HUES6 (cell line): ENCODE measurements around the gene PLXNB3.

Experiments used
- H3K27ac ChIP-seq: 2 replicates; pipeline ENCODE4 v1.7.0; 2013; ENCODE audit warnings: low read depth, mild to moderate bottlenecking, low read length, inconsistent platforms
- H3K27me3 ChIP-seq: 2 replicates; pipeline ENCODE4 v1.6.1; 2013; ENCODE audit warnings: low read length; ENCODE audit not compliant: control insufficient read depth, insufficient read depth
- H3K36me3 ChIP-seq: 2 replicates; pipeline ENCODE4 v1.6.1; 2013; ENCODE audit warnings: low read length; ENCODE audit not compliant: control insufficient read depth, insufficient read depth
- H3K4me1 ChIP-seq: 2 replicates; pipeline ENCODE4 v1.6.1; 2013; ENCODE audit warnings: low read length; ENCODE audit not compliant: control insufficient read depth, insufficient read depth
- H3K4me3 ChIP-seq: 2 replicates; pipeline ENCODE4 v1.5.1; 2013; ENCODE audit warnings: low read depth, low read length
- H3K9ac ChIP-seq: one replicate; pipeline ENCODE4 v1.6.1; 2013; ENCODE audit warnings: mild to moderate bottlenecking, low read length
- H3K9me3 ChIP-seq: 2 replicates; pipeline ENCODE4 v1.6.1; 2013; ENCODE audit warnings: low read depth, low read length; ENCODE audit not compliant: control insufficient read depth, insufficient read depth

Gene PLXNB3

DNA sequence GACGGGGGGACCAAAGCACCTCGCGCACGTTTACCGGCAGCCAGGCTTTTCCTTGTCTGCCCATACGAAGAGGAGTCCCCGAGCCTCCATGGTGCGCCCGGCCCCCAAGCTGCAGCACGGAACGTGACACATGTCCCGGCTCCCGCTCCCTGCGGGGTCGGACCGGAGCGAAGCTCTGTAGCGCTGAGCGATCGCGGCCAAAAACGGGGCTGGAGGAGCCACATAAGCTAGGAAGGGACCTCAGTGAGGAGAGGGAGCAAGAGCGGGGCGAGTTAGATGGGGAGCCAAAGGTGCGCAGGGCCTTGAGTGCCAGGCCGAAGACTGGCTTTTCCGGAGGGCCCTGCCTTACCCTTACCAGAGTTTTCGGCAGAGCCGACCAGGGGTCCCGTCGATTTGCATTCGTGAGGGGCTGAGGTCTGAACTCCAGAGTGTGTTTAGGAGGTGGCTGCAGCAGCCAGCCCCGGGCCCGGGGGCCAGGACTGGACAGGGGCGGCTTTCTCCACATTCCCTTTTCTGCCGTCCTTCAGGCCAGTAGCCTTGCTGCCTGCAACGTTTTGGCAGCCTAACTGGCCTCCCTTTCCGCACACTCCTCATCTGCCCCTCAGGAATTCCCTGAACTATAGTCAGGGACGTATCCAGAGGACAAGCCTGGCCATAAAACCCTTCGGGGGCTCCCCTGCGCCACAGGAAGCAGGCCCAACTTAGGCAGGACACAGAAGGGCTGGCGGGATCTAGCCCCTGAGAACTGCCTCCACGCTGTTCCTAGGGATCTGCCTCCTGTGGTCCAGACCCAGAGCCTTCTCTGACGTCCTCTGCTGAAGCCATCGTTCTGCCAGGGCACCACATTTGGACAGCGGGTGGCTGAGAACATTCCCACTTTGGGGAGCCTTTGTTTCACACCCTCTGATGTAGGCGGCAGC, 31.1 kb downstream of the PLXNB3 start:
- H3K4me1 ChIP-seq, result peaks cover 15% of the 10 kb centered on the region
- peaks cover 29% of the 10 kb centered on the region for H3K36me3 ChIP-seq
- H3K9ac ChIP-seq, result peak overlapping the region; percentile 93
- H3K9me3 ChIP-seq, result peaks cover 16% of the 10 kb centered on the region; the same call in 1 of the 2 replicates
- H3K4me3 ChIP-seq, result peak overlapping the region; percentile 81
- peak overlapping the region; percentile 90; the same call in 1 of the 2 replicates for H3K27ac ChIP-seq
- no peaks in the 10 kb centered on the region for H3K27me3 ChIP-seq

DNA sequence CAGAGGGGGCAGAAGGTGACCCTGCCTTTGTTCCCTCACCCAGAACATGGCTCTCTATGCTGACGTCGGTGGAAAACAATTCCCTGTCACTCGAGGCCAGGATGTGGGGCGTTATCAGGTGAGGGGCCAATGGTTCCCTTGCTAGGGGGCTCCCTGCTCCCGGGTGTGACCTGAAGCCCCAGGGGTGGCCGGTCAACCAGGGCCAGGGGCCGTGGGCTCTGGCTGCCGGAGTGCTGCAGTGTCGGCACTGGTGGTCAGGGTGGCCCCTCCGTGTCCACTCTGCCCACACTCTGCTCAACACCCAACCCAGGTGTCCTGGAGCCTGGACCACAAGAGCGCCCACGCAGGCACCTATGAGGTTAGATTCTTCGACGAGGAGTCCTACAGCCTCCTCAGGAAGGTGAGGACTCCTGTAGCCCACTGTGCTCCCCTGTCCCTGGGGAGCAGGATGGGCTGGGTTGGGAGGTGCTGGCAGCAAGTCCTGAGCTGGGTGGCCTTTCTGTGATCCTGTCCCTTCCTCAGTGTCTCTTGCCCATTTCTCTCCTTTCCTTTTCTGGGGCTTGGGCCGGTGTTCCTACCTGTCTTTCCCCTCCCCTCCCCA, 33.5 kb downstream of the PLXNB3 start:
- Histone ChIP-seq H3K36me3 (peaks cover 29% of the 10 kb centered on the region), H3K27me3 (no peaks in the 10 kb centered on the region), H3K9ac (no peak overlapping the region), H3K4me1 (peaks cover 15% of the 10 kb centered on the region), H3K27ac (no peak overlapping the region), H3K9me3 (peaks cover 15% of the 10 kb centered on the region; the same call in 1 of the 2 replicates), H3K4me3 (no peak overlapping the region)

DNA sequence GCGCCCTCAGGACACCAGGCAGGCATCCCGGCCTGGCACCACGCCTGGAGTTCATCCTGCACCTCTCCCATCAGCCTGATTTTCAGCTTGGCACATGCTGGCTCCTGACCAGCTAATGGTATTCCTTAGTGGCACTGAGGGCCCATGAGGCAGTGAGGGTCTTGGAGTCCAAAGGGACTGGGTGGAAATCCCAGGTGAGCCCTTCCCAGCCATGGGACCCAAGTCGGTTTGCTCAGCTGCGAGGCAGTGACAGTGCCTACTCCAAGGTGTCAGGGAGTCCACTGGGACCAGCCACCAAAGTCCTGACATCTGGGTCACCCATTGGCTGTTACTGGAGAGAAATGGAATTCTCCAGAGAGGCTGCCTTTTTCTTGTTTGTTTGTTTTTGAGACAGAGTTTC, 35.3 kb downstream of the PLXNB3 start:
- Histone ChIP-seq H3K36me3 (peaks cover 45% of the 10 kb centered on the region), H3K27ac (no peak overlapping the region), H3K27me3 (no peaks in the 10 kb centered on the region), H3K9me3 (peaks cover 12% of the 10 kb centered on the region; the same call in 1 of the 2 replicates), H3K9ac (no peak overlapping the region), H3K4me3 (no peak overlapping the region), H3K4me1 (peaks cover 10% of the 10 kb centered on the region; the same call in 1 of the 2 replicates)

DNA sequence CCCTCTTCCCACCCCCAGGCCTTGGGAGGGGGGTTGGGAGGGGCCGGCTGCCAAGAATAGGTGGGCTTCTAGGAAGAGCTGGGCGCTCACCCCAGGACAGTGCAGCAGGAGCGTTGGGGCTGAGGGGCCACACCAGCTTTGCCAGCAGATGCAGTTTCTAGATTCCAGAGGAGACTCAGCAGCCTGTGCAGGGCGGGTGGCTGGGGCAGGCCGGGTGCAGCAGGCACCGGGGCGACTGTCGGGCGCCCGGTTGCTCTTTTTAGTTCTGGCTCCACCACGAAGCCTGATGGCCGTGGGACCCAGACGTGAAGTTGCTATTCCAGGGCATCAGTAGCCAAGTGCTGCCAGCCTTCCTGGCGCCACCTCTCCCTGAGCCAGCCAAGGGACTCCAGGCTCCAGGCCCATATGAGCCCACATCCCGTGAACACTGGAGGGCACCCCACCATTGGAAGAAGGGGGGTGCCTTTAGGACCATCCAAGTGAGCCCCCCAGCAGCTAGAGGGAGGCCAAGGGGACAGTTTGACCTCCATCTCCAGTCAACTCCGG, 36.2 kb downstream of the PLXNB3 start:
- Histone ChIP-seq H3K9ac (no peak overlapping the region), H3K27me3 (no peaks in the 10 kb centered on the region), H3K27ac (no peak overlapping the region), H3K36me3 (peaks cover 50% of the 10 kb centered on the region), H3K4me3 (no peak overlapping the region), H3K4me1 (peaks cover 9% of the 10 kb centered on the region; the same call in 1 of the 2 replicates), H3K9me3 (peaks cover 13% of the 10 kb centered on the region; the same call in 1 of the 2 replicates)

DNA sequence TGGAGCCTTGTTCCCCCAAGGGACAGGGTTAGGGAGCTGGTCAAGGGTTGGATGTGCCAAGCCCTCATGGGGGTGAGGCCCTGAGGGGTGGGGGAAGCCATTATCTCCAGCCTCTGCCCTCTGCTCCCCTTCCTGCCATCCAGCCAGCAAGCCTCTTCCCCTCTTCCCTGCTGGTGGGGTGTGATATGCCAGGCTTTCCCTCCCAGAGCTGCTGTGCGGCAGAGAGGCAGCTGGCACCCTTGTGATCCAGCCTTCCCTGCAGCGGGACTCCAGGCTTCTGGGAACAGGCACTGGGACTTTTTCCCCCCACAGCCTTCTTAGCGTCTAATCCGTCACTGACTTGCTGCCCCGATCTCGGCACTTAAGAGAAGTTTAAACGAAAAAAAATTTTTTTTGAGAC, 36.7 kb downstream of the PLXNB3 start:
- Histone ChIP-seq H3K4me1 (peaks cover 4% of the 10 kb centered on the region; the same call in 1 of the 2 replicates), H3K9ac (no peak overlapping the region), H3K36me3 (peaks cover 52% of the 10 kb centered on the region), H3K9me3 (peaks cover 15% of the 10 kb centered on the region; the same call in 1 of the 2 replicates), H3K27ac (no peak overlapping the region), H3K27me3 (no peaks in the 10 kb centered on the region), H3K4me3 (no peak overlapping the region)

DNA sequence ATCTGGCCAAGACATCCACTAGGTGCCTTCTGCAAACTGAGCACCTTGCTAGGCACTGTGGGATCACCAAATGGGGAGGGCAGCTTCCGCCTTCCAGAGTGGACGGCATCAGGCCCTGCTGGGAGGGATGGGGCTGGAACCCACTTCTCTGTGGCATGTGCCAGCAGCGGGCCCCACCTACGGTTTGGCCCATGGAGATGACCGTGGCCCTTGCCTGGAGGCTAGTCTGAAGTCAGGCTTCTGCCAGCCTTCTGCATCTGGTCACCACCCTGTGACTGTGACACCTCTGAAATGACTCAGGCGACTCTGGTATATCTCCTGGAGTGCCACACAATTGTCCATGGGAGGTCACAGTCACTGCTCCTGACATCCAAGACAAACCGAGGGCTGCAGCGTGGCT, 37.6 kb downstream of the PLXNB3 start:
- Histone ChIP-seq H3K4me3 (no peak overlapping the region), H3K9ac (no peak overlapping the region), H3K27me3 (no peaks in the 10 kb centered on the region), H3K9me3 (peaks cover 23% of the 10 kb centered on the region; the same call in 1 of the 2 replicates), H3K36me3 (peaks cover 54% of the 10 kb centered on the region), H3K4me1 (no peaks in the 10 kb centered on the region), H3K27ac (no peak overlapping the region)

DNA sequence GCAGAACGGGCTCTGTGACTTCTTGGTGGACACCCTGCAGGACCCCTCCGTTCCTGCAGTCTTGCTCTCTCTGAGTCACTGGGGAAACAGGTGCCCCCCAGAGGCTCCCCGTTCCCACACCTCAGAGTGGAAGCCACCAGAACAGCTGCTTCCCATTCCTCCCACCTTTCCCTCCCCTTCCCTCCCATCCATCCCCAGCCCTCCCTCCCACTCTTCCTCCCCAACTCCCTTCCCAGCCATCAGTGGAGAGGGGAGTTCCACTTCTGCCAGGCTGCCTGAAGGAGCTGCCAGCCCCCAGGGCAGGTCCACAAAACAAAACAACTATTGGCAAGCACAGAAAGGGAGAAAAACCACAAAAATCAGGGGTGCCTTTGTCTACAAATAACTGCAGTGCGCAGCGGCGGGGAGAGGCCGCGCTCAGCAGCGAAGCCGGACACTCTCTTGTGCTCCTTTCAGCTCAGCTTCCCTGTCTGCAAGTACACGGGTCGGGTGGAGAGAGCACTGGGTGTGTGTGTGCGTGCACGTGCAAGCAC, 38.5 kb downstream of the PLXNB3 start:
- Histone ChIP-seq H3K27ac (no peak overlapping the region), H3K36me3 (peaks cover 53% of the 10 kb centered on the region), H3K9me3 (peaks cover 19% of the 10 kb centered on the region; the same call in 1 of the 2 replicates), H3K4me1 (no peaks in the 10 kb centered on the region), H3K27me3 (no peaks in the 10 kb centered on the region), H3K4me3 (no peak overlapping the region), H3K9ac (no peak overlapping the region)

DNA sequence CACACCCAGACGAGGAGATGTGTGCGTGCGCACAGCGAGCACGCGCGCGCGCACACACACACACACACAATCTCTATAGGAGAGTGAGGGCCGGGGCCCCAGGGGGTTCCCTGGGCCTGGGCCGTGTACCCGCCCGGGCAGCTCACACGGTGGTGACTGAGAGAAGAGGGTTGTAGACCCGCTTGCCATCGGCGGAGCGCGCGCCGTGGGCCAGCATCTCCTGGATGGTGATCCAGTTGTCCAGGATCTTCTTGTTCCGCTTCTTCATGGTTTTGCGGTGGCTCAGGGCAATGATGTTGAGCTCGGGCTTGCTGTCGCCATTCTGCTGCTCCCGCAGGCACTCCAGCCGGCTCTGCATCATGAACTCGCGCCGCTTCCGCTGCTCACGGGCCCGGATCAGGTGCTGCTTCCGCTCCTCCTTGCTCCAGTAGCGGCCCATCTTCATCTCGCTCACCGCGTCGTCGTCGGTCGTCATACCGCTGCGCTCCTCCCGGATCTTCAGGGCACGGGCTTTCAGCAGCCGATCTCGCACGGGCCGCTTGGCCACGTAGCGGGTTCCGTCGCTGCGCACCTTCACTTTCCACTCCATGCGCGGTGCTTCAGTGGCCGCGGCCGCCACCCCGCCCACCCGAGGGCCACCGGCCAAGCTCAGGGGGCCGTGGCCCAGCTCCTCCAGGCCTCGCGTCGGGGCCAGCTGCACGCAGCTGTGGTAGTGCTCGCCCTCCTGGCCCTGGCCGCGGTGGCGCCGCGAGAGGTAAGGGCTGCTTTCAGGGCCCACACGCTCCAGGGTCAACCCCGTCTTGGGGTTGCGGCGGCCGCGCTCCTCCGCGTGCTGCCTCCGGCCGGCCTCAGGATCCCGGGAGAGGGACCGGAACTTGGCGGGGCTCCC, 39.4 kb downstream of the PLXNB3 start:
- Histone ChIP-seq H3K4me3 (no peak overlapping the region), H3K4me1 (no peaks in the 10 kb centered on the region), H3K36me3 (peaks cover 47% of the 10 kb centered on the region), H3K9me3 (peaks cover 20% of the 10 kb centered on the region; the same call in 1 of the 2 replicates), H3K27me3 (no peaks in the 10 kb centered on the region), H3K9ac (no peak overlapping the region), H3K27ac (no peak overlapping the region)

DNA sequence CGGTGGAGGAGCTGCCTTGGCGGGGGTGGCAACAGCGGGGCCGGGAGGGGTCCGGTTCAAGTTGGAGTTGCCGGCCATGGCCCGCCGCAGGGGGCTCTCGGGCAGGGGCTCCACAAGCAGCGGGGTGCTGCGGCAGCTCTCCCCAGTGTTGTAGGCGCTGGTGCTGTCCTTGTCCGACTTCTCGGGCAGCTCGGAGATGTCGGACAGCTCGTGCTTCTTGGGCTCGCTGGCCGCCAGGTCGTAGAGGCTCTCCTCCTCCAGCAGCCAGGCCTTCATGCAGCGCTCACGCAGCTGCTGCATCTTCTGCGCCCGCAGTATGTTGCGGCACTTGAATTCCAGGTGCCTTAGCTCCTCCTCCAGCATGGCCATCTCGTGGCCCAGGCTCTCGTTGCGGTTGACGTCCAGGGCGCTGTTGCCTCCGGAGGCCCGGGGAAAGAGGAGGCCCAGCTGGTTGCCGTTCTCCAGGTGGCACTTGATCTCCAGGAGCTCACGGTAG, 40.1 kb downstream of the PLXNB3 start:
- Histone ChIP-seq H3K9me3 (peaks cover 25% of the 10 kb centered on the region; the same call in 1 of the 2 replicates), H3K27ac (no peak overlapping the region; the same call in 1 of the 2 replicates), H3K4me3 (no peak overlapping the region), H3K36me3 (peaks cover 42% of the 10 kb centered on the region), H3K27me3 (no peaks in the 10 kb centered on the region), H3K4me1 (no peaks in the 10 kb centered on the region), H3K9ac (no peak overlapping the region)

DNA sequence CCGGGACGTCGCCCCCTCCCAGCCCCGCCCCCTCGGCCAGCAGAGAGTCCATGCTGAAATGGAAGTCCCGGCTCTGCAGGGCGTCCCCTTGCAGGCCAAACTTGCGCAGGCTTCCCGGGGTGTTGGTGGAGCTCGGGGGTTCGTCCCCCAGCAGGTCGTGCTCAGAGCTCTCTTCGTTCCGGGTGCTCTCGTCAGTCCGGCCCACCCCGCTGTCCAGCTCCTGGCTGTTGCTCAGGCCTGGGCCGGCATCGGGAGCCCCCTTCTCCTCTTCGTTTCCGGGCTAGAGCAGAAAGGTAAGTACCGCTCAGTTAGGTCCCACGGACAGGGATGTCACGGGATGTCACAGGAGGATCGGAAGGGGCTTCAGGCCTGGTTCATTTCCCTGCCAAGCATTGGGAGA, 40.6 kb downstream of the PLXNB3 start:
- no peaks in the 10 kb centered on the region for H3K27me3 ChIP-seq
- no peak overlapping the region; the same call in 1 of the 2 replicates for H3K27ac ChIP-seq
- H3K9ac ChIP-seq, result no peak overlapping the region
- peaks cover 25% of the 10 kb centered on the region; the same call in 1 of the 2 replicates for H3K9me3 ChIP-seq
- no peak overlapping the region for H3K4me3 ChIP-seq
- H3K36me3 ChIP-seq, result peaks cover 42% of the 10 kb centered on the region
- H3K4me1 ChIP-seq, result no peaks in the 10 kb centered on the region
